AG09309 (cell line): Measurements from ENCODE around the gene ATP2B2.

Source experiments
- DNase-seq: peaks from one replicate; pipeline ENCODE4 v3.0.0-alpha.2; 2010; ENCODE audit warnings: low read depth
- H3K4me3 ChIP-seq: 2 replicates; pipeline ENCODE4 v1.5.1; 2011; ENCODE audit warnings: mild to moderate bottlenecking, low read depth, low read length, moderate library complexity; ENCODE audit not compliant: control insufficient read depth
- CTCF ChIP-seq: IDR thresholded peaks from 2 replicates; pipeline ENCODE4 v1.5.1; 2011; ENCODE audit warnings: mild to moderate bottlenecking, low read depth, low read length, inconsistent platforms; ENCODE audit not compliant: insufficient read depth, control insufficient read depth; ENCODE audit errors: missing control alignments

Gene ATP2B2

GRCh38 chr3:10315101-10315500, 190.3 kb downstream of the ATP2B2 start:
- H3K4me3 ChIP-seq = no peak overlapping the region
- TF ChIP-seq CTCF = no peak

GRCh38 chr3:10312861-10313260, 192.5 kb downstream of the ATP2B2 start:
- no peak overlapping the region for H3K4me3 ChIP-seq
- no peak for DNase-seq
- TF ChIP-seq CTCF = no peak

More at GRCh38 chr3:10315101-10315500, 190.3 kb downstream of the ATP2B2 start:
- DNase-seq = no peak

- no peak for TF ChIP-seq CTCF
- no peak overlapping the region for H3K4me3 ChIP-seq
- no peak for DNase-seq
Measured at GRCh38 chr3:10312391-10312790, 193.0 kb downstream of the ATP2B2 start.

GRCh38 chr3:10311710-10312109, 193.7 kb downstream of the ATP2B2 start:
- H3K4me3 ChIP-seq = no peak overlapping the region
- no peak for TF ChIP-seq CTCF
- no peak for DNase-seq

- no peak overlapping the region for H3K4me3 ChIP-seq
- peak; percentile 31 for DNase-seq
- no peak for TF ChIP-seq CTCF
Measured at GRCh38 chr3:10310578-10310977, 194.8 kb downstream of the ATP2B2 start.

GRCh38 chr3:10309736-10310135, 195.7 kb downstream of the ATP2B2 start:
- H3K4me3 ChIP-seq = no peak overlapping the region
- no peak for TF ChIP-seq CTCF

GRCh38 chr3:10308678-10309077, 196.7 kb downstream of the ATP2B2 start:
- DNase-seq = no peak
- no peak for TF ChIP-seq CTCF
- no peak overlapping the region for H3K4me3 ChIP-seq

More at GRCh38 chr3:10309736-10310135, 195.7 kb downstream of the ATP2B2 start:
- DNase-seq = no peak
